Upper lobe of right lung (tissue), 1 donor: Measurements from ENCODE around the gene VCAM1. TPM values are rescaled to one million over a fixed set of nuclear protein-coding genes. Genes with fewer than 3 reads are reported as not detected.
"Not testable (repeated sequence)": the region's sequence is repeated elsewhere in the genome, so short reads cannot be mapped to it uniquely, and the experiment has no call there.

Experiments used
- ATAC-seq: fragments of 200-7000 bp; cut with Tn5 transposase; one replicate; pipeline ENCODE4 v1.9.1; 2020; ENCODE audit warnings: mild to moderate bottlenecking, moderate library complexity
- DNase-seq: peaks from one replicate; pipeline ENCODE4 v3.0.0-alpha.2; 2020
- H3K27ac ChIP-seq: fragments of 200-600 bp; one replicate; pipeline ENCODE4 v1.8.0; 2022
- H3K27me3 ChIP-seq: fragments of 200-600 bp; one replicate; pipeline ENCODE4 v1.8.0; 2022; ENCODE audit warnings: mild to moderate bottlenecking
- H3K36me3 ChIP-seq: fragments of 200-600 bp; one replicate; pipeline ENCODE4 v1.8.0; 2022
- H3K4me1 ChIP-seq: fragments of 200-600 bp; one replicate; pipeline ENCODE4 v1.8.0; 2022
- H3K4me3 ChIP-seq: fragments of 200-600 bp; one replicate; pipeline ENCODE4 v1.8.0; 2022; ENCODE audit warnings: mild to moderate bottlenecking
- H3K9me3 ChIP-seq: fragments of 200-600 bp; one replicate; pipeline ENCODE4 v1.8.0; 2022
- intact Hi-C: fragments of 100-400 bp; cut with DNase I; formaldehyde crosslinking; loops from one replicate; pipeline ENCODE4 v1.11.0; 2022
- total RNA-seq: library from RNA; stranded (reverse); fragmentation: NEBNext Ultra II Directional; extraction: Animal tissue kit (Norgen Biotek cat#: 25700); gene quantifications from one replicate; pipeline ENCODE4 v1.2.1, GENCODE V29; 2021
- TF ChIP-seq, protein P1 (sequence below): fragments of 200-600 bp; IDR thresholded peaks from one replicate; pipeline ENCODE4 v1.8.0; 2022; ENCODE audit warnings: antibody characterized with exemption
- donor health status: DM: no; HTN: yes; CAD: no; lungs with severe emphysema.

Gene VCAM1
- total RNA-seq, 1 donor from 2014 or later = 8.1 TPM

DNA sequence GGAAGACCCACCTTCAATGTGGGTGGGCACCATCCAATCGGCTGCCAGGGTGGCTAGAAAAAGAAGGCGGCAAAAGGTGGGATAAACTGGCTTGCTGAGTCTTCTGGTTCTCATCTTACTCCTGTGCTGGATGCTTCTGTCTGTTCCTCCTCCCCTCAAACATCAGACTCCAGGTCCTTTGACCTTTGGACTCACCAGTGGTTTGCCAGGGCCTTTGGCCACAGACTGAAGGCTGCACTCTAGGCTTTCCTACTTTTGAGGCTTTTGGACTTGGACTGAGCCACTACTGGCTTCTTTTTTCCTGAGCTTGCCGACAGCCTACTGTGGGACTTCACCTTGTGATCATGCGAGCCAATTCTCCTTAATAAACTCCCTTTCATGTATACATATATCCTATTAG is 55.9 kb downstream of the VCAM1 start:
- DNase-seq (no peak), ATAC-seq (no peak)
- H3K27ac ChIP-seq = no peak overlapping the region
- intact Hi-C loops = no loop called here
- H3K36me3 ChIP-seq = no peaks in the 10 kb centered on the region
- no peak overlapping the region for H3K4me3 ChIP-seq
- TF ChIP-seq, protein P1, sequence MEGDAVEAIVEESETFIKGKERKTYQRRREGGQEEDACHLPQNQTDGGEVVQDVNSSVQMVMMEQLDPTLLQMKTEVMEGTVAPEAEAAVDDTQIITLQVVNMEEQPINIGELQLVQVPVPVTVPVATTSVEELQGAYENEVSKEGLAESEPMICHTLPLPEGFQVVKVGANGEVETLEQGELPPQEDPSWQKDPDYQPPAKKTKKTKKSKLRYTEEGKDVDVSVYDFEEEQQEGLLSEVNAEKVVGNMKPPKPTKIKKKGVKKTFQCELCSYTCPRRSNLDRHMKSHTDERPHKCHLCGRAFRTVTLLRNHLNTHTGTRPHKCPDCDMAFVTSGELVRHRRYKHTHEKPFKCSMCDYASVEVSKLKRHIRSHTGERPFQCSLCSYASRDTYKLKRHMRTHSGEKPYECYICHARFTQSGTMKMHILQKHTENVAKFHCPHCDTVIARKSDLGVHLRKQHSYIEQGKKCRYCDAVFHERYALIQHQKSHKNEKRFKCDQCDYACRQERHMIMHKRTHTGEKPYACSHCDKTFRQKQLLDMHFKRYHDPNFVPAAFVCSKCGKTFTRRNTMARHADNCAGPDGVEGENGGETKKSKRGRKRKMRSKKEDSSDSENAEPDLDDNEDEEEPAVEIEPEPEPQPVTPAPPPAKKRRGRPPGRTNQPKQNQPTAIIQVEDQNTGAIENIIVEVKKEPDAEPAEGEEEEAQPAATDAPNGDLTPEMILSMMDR = no peak
- H3K4me1 ChIP-seq = no peaks in the 10 kb centered on the region
- H3K27me3 ChIP-seq = no peaks in the 10 kb centered on the region
- H3K9me3 ChIP-seq = no peaks in the 10 kb centered on the region

DNA sequence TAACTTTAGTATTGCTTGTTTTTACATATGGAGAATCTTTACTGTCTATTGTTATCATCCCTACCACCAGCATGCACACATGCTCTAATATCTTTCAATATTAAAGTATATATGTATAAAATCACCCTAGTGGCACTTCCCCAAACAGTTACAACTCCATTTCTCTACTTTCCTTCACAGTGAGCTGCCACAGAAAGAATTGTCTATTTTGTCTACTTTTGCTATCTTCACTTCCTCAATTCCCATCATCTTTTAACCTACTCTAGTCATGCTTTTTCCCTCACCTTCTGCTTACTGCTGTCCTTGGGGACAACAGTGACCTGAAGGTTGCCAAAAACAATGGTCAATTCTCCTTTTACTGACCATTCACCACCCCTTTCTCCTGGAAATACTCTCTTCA is 59.2 kb downstream of the VCAM1 start:
- no peak for DNase-seq
- H3K36me3 ChIP-seq = no peaks in the 10 kb centered on the region
- TF ChIP-seq, protein P1 = no peak
- H3K4me1 ChIP-seq = no peaks in the 10 kb centered on the region
- H3K9me3 ChIP-seq = no peaks in the 10 kb centered on the region
- intact Hi-C loops = no loop called here
- ATAC-seq = no peak
- no peak overlapping the region for H3K27ac ChIP-seq
- H3K4me3 ChIP-seq = no peak overlapping the region
- H3K27me3 ChIP-seq = no peaks in the 10 kb centered on the region

GRCh38 chr1:100780814-100781213 is 61.3 kb downstream of the VCAM1 start:
- no peak overlapping the region for H3K27ac ChIP-seq
- H3K9me3 ChIP-seq = no peaks in the 10 kb centered on the region
- no peak overlapping the region for H3K4me3 ChIP-seq
- TF ChIP-seq, protein P1 = no peak
- no peaks in the 10 kb centered on the region for H3K27me3 ChIP-seq
- DNase-seq (no peak), ATAC-seq (no peak)
- no peaks in the 10 kb centered on the region for H3K36me3 ChIP-seq
- H3K4me1 ChIP-seq = no peaks in the 10 kb centered on the region
- intact Hi-C loops = no loop called here

- DNase-seq, intact Hi-C loops, H3K4me1 ChIP-seq, ATAC-seq, H3K36me3 ChIP-seq, H3K27ac ChIP-seq, H3K9me3 ChIP-seq, H3K4me3 ChIP-seq, H3K27me3 ChIP-seq: not testable (repeated sequence)
Measured at GRCh38 chr1:100781728-100782127, 62.2 kb downstream of the VCAM1 start.

GRCh38 chr1:100782473-100783039 is 63.0 kb downstream of the VCAM1 start:
- ATAC-seq (no peak), DNase-seq (no peak)
- Histone ChIP-seq H3K27ac (no peak overlapping the region), H3K4me1 (no peaks in the 10 kb centered on the region), H3K27me3 (no peaks in the 10 kb centered on the region), H3K36me3 (no peaks in the 10 kb centered on the region), H3K9me3 (no peaks in the 10 kb centered on the region), H3K4me3 (no peak overlapping the region)
- TF ChIP-seq, protein P1 = no peak
- intact Hi-C loops = no loop called here

GRCh38 chr1:100785470-100786052 is 66.0 kb downstream of the VCAM1 start:
- Histone ChIP-seq H3K4me1 (no peaks in the 10 kb centered on the region), H3K9me3 (no peaks in the 10 kb centered on the region), H3K27ac (no peak overlapping the region), H3K27me3 (no peaks in the 10 kb centered on the region), H3K4me3 (no peak overlapping the region), H3K36me3 (no peaks in the 10 kb centered on the region)
- ATAC-seq = no peak
- TF ChIP-seq, protein P1 = no peak
- DNase-seq = no peak
- intact Hi-C loops = no loop called here
